ENCODE results near the gene ZBTB49. TPM values are rescaled to one million over a fixed set of nuclear protein-coding genes. Genes with fewer than 3 reads are reported as not detected.

Gene ZBTB49
- total RNA-seq, 1 donor from 2014 or later: 9.7 TPM

- Mint-ChIP-seq H3K4me3 (no peak overlapping the region), H3K36me3 (peaks cover 18% of the 10 kb centered on the region), H3K9me3 (peaks cover 9% of the 10 kb centered on the region), H3K4me1 (ENCODE audit: unreplicated experiment) (peaks cover 3% of the 10 kb centered on the region), H3K27me3 (no peaks in the 10 kb centered on the region), H3K27ac (no peak overlapping the region)
- no peak for TF ChIP-seq CTCF (conservative IDR thresholded peaks at IDR 0.05)
- no peak for DNase-seq (ENCODE audit: extremely low spot score, unreplicated experiment)
Observed at GRCh38 chr4:4296283-4296846, 6.3 kb downstream of the ZBTB49 start.

GRCh38 chr4:4299006-4299405, 9.0 kb downstream of the ZBTB49 start:
- no peak for DNase-seq (ENCODE audit: extremely low spot score, unreplicated experiment)
- H3K4me1 Mint-ChIP-seq (ENCODE audit: unreplicated experiment): no peaks in the 10 kb centered on the region
- no peak overlapping the region for H3K4me3 Mint-ChIP-seq
- no peaks in the 10 kb centered on the region for H3K27me3 Mint-ChIP-seq
- peaks cover 21% of the 10 kb centered on the region for H3K36me3 Mint-ChIP-seq
- no peak overlapping the region for H3K27ac Mint-ChIP-seq
- peaks cover 9% of the 10 kb centered on the region for H3K9me3 Mint-ChIP-seq
- TF ChIP-seq CTCF (conservative IDR thresholded peaks at IDR 0.05): no peak

GRCh38 chr4:4302001-4302400, 11.9 kb downstream of the ZBTB49 start:
- no peaks in the 10 kb centered on the region for H3K9me3 Mint-ChIP-seq
- no peak for TF ChIP-seq CTCF (conservative IDR thresholded peaks at IDR 0.05)
- H3K36me3 Mint-ChIP-seq: peaks cover 10% of the 10 kb centered on the region
- H3K27ac Mint-ChIP-seq: no peak overlapping the region
- no peaks in the 10 kb centered on the region for H3K4me1 Mint-ChIP-seq (ENCODE audit: unreplicated experiment)
- H3K27me3 Mint-ChIP-seq: no peaks in the 10 kb centered on the region
- no peak overlapping the region for H3K4me3 Mint-ChIP-seq
- peak; percentile 2 for DNase-seq (ENCODE audit: extremely low spot score, unreplicated experiment)

- Mint-ChIP-seq H3K9me3 (no peaks in the 10 kb centered on the region), H3K27me3 (no peaks in the 10 kb centered on the region), H3K36me3 (peaks cover 10% of the 10 kb centered on the region), H3K27ac (no peak overlapping the region), H3K4me1 (ENCODE audit: unreplicated experiment) (no peaks in the 10 kb centered on the region), H3K4me3 (no peak overlapping the region)
- TF ChIP-seq CTCF (conservative IDR thresholded peaks at IDR 0.05): no peak
- DNase-seq (ENCODE audit: extremely low spot score, unreplicated experiment): peak; percentile 34
Observed at GRCh38 chr4:4302416-4302815, 12.4 kb downstream of the ZBTB49 start.

GRCh38 chr4:4306920-4307319, 16.9 kb downstream of the ZBTB49 start:
- Mint-ChIP-seq H3K27ac (no peak overlapping the region), H3K27me3 (no peaks in the 10 kb centered on the region), H3K4me3 (no peak overlapping the region), H3K9me3 (no peaks in the 10 kb centered on the region), H3K36me3 (peaks cover 7% of the 10 kb centered on the region), H3K4me1 (ENCODE audit: unreplicated experiment) (no peaks in the 10 kb centered on the region)
- DNase-seq (ENCODE audit: extremely low spot score, unreplicated experiment): no peak
- TF ChIP-seq CTCF (conservative IDR thresholded peaks at IDR 0.05): no peak

Data from type B pancreatic cell (in vitro differentiated cells).